GM12864 (cell line): ENCODE measurements around the gene LEUTX.

Experiments
- DNase-seq: peaks from one replicate; pipeline ENCODE4 v3.0.0-alpha.2; 2011; ENCODE audit warnings: low read depth
- H3K4me3 ChIP-seq: 2 replicates; pipeline ENCODE4 v1.5.1; 2011; ENCODE audit warnings: mild to moderate bottlenecking, low read depth, low read length, control low read depth
- CTCF ChIP-seq: IDR thresholded peaks from 2 replicates; pipeline ENCODE4 v1.5.1; 2011; ENCODE audit warnings: low read depth, mild to moderate bottlenecking, moderate library complexity, low read length, control low read depth, inconsistent platforms; ENCODE audit errors: missing control alignments

Gene LEUTX

GRCh38 chr19:39778763-39779162, at the start of gene LEUTX:
LEUTX (plus strand) TSS chr19:39778854; CDS start chr19:39778921, 67 bp downstream.
- no peak for TF ChIP-seq CTCF
- H3K4me3 ChIP-seq: no peak within 1 kb of the TSS
- no peak for DNase-seq

- no peak for TF ChIP-seq CTCF
- no peak overlapping the region for H3K4me3 ChIP-seq
- DNase-seq: no peak
These were observed 49.1 kb upstream of the LEUTX start for GRCh38 chr19:39729594-39729993.

GRCh38 chr19:39731685-39732084, 47.0 kb upstream of the LEUTX start:
- no peak overlapping the region for H3K4me3 ChIP-seq
- no peak for TF ChIP-seq CTCF
- no peak for DNase-seq

- no peak for TF ChIP-seq CTCF
- DNase-seq: no peak
- H3K4me3 ChIP-seq: no peak overlapping the region
These were observed 44.8 kb upstream of the LEUTX start for GRCh38 chr19:39733841-39734240.

GRCh38 chr19:39735688-39736087, 43.0 kb upstream of the LEUTX start:
- DNase-seq: no peak
- H3K4me3 ChIP-seq: no peak overlapping the region
- no peak for TF ChIP-seq CTCF

- TF ChIP-seq CTCF: no peak
- DNase-seq: no peak
- no peak overlapping the region for H3K4me3 ChIP-seq
These were observed 42.6 kb upstream of the LEUTX start for GRCh38 chr19:39736088-39736487.

GRCh38 chr19:39737351-39737750, 41.3 kb upstream of the LEUTX start:
- no peak for DNase-seq
- H3K4me3 ChIP-seq: no peak overlapping the region
- TF ChIP-seq CTCF: no peak
